D341Med (cell line): ENCODE measurements around the gene IGF2R.
"Not testable (repeated sequence)": the region's sequence is repeated elsewhere in the genome, so short reads cannot be mapped to it uniquely, and the experiment has no call there.

Source experiments
- DNase-seq: peaks from one replicate; pipeline ENCODE4 v3.0.0; 2012; ENCODE audit warnings: low spot score

Gene IGF2R

DNA sequence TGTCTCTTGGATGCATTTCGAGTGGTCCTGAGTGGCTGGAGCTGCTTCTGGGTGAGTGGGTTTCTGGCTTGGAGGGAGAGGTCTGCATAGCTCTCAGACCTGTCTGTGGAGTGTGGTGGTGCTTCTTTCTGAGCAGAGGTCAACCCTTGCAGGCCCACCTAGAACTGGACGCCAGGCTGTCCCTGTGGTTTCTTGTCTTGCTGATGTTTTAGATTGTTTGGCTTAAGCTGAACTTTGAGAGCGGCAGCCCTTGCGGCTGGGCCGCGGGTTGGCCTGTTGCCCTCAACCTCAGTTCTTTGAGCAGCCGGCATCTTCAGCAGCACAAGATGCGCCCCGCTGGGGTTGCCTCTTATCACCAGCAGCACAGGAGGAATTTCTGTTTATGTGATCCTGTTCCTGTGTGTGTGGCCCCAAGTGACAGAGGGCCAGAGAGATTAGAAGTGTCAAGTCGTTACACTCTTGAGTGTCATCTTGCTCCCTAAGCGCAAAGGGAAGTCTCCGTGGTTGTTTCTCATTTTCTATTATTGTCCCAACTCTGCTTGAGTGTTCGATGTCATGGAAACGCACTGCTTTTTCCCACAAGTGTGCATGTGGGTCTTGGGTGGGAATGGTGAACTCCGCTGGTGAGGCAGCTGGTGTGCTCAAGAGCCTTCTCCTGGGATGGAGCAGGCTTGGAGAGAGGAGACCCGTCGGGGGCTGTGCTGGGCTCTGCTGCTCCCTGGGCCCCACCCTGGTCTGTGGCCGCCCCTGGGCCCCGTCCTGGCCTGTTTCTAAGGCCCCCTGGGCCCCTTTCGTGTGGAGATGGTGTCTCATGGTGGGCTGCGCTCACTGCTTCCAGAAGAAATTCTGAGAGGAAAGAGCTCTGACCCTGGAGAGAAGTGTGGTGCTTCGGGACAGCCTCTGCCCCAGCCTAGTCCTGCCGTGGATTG lies 132.7 kb downstream of the IGF2R start:
- no peak for DNase-seq

DNA sequence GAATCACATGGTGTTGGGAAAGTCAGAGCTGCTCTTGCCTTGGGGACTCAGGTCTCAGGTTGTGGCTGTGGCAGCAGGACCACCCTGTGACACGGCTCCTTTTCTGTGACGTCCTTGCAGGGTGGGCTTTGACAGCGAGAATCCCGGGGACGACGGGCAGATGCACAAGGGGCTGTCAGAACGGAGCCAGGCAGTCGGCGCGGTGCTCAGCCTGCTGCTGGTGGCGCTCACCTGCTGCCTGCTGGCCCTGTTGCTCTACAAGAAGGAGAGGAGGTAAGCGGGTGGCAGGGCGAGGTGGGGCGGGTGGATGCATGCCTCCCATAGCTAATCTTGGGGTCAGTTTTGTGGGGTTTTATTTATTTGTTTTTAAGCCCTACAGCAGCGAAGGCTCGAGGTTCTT lies 133.5 kb downstream of the IGF2R start:
- no peak for DNase-seq

DNA sequence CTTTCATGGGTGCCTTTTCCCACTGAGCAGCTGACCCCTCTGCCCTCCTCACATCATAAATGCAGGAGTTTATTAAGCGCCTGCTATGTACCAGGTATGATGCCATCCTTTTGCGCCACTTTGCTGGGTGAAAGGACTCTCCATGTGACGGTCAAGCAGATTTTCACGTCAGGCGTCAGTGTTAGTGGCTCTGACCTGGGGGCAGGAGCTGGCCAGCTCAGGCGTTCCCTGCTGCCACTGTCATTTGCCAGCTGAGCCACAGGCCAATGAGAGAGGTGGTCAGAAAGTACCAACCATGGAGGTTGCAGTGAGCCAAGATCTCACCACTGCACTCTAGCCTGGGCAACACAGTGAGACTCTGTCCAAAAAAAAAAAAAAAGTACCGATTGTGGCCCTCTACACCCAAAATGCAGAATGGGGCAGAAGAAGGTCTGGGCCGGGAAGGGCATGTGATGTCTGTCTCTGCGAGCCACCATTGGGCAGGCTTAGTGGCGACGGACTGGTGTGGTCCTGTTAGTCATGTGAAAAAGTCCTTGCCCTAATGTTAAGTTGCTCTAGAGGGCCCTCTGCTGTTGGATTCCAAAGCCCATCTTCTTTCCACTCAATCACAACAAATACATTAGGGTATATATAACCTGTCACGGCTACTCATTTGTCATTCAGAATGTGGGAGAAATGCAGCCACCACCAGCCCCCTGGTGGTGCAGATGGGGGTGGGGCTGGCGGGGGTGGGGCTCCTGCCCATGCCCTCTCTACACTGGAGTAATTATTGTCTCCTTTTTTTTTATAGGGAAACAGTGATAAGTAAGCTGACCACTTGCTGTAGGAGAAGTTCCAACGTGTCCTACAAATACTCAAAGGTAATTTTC lies 134.3 kb downstream of the IGF2R start:
- DNase-seq = peak; percentile 56

DNA sequence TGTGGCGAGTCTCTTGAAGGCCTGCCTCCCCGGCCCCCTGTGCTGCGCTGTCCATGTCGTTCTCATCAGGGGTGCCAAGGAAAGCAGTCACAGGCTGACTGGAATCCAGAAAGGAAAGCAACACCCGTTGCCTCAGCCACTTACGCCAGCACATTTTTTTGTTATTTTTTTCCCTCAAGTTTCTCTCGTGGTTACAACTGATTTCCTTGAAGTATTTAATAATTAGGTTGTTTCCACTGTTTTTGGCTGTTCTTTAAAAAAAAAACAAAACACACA lies 134.9 kb downstream of the IGF2R start:
- no peak for DNase-seq

DNA sequence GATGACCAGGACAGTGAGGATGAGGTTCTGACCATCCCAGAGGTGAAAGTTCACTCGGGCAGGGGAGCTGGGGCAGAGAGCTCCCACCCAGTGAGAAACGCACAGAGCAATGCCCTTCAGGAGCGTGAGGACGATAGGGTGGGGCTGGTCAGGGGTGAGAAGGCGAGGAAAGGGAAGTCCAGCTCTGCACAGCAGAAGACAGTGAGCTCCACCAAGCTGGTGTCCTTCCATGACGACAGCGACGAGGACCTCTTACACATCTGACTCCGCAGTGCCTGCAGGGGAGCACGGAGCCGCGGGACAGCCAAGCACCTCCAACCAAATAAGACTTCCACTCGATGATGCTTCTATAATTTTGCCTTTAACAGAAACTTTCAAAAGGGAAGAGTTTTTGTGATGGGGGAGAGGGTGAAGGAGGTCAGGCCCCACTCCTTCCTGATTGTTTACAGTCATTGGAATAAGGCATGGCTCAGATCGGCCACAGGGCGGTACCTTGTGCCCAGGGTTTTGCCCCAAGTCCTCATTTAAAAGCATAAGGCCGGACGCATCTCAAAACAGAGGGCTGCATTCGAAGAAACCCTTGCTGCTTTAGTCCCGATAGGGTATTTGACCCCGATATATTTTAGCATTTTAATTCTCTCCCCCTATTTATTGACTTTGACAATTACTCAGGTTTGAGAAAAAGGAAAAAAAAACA lies 136.1 kb downstream of the IGF2R start:
- no peak for DNase-seq

DNA sequence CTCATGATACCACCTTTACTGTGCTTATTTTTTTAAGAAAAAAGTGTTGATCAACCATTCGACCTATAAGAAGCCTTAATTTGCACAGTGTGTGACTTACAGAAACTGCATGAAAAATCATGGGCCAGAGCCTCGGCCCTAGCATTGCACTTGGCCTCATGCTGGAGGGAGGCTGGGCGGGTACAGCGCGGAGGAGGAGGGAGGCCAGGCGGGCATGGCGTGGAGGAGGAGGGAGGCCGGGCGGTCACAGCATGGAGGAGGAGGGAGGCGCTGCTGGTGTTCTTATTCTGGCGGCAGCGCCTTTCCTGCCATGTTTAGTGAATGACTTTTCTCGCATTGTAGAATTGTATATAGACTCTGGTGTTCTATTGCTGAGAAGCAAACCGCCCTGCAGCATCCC lies 137.1 kb downstream of the IGF2R start:
- no peak for DNase-seq

DNA sequence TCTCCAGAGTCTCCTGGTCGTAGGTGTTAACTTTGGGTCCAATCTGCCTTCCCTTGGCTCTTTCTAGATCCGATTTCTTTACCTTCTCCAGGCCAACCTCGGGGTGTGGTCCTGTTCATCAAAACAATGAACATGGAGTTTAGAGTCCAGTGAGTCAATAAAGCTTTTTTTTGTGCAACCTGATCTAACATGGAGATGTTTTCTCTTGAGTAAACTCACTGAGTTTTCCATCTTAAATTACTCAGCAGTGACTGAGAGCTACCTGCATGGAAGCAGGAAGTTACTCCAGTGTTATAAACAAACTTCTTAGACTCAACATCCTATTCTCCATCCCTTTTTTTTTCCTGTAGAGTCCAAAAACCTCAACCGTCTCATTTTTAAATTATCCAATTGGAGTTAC lies 137.8 kb downstream of the IGF2R start:
- DNase-seq = no peak

DNA sequence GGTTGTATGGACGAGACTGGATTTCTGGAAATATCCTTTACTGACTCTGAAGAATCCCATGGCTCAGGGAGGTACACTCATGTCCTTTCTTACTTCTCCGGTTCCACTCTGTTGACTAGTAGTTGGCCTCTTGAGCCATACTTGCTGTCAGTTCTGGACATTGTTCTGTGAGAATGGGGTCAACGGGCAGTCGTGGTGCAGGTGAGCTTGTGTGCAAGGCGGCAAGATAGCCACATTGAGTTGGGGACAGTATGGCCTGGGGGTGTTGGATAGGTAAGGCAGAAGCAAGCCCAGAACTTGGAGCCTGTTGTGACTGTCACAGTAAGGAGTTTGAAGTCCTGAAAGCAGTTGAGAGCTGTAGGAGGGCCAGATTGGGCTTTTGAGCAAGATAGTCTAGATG lies 139.2 kb downstream of the IGF2R start:
- DNase-seq = no peak

DNA sequence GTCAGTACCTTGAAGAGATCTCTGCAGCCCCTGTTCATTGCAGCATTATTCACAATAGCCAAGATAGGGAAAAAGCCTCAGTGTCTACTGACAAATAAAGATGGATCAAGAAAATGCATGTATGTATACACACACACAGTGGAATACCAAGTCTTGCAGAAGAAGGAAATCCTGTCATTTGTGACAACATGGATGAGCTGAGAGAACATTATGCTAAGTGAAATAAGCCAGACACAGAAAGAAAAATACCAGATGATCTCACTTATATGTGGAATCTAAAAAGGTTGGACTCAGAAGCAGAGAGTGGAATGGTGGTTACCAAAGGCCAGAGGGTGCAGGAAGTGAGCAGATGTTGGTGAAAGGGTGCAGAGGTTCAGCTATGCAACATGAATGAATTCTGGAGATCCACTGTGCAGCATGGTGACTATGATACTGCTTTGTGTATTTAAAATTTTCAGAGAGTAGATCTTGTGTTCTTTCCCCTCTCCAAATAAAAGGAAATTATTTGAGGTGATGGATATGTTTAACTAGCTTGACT lies 141.8 kb downstream of the IGF2R start:
- DNase-seq = no peak

DNA sequence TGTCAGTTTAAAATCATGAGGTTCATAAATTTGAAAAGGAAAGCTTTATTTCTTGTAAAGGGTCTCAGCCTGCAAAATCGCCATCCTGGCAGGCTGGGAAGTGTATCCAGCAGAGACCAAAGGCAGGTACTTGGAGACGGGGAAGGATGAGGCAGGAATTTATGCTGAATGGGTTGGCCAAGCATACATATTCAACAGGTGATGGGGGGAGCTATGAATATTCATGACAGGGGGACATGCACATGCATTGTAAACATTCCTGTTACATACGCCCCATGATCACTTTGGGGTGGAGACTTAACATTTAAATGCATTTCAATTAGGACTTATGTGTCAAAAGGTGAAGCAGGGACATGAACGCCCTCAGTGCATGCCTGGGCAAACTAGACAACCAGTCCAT lies 142.9 kb downstream of the IGF2R start:
- no peak for DNase-seq

DNA sequence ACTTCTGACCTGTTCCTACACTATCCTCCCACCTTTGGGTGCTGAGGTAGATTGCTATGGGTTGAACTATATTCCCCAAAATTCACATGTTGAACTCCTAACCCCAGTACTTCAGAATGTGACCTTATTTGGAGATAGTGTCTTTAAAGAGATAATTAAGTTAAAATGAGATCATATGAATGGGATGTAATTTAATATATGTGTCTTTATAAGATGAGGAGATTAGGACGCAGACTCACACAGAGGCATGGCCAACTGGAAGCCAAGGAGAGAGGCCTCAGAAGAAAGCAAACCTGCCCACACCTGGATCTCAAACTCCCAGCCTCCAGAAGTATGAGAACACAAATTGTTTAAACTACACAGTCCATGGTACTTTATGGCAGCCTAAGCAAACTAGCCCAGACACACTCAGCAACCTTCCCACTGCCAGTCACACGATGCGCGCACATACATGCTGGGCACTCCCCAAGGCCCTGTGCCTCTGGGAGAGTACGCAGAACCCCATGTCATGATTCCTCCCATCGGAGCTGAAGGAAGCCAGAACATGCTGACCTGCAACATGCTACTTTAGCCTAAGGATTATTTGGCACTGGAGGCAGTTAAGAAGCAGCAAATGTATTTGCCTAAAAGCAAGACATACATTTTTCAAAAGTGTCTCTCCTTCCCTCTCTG lies 143.9 kb downstream of the IGF2R start:
- DNase-seq = no peak

DNA sequence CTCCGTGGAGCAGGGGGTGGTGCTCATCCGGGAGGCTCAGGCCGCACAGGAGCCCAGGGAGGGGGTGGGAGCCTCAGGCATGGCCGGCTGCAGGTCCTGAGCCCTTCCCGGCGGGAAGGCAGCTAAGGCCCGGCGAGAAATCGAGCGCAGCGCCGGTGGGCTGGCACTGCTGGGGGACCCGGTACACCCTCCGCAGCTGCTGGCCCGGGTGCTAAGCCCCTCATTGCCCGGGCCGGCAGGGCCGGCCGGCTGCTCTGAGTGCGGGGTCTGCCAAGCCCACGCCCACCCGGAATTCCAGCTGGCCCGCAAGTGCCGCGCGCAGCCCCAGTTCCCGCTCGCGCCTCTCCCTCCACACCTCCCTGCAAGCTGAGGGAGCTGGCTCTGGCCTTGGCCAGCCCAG lies 145.7 kb downstream of the IGF2R start:
- not testable (repeated sequence) for DNase-seq

DNA sequence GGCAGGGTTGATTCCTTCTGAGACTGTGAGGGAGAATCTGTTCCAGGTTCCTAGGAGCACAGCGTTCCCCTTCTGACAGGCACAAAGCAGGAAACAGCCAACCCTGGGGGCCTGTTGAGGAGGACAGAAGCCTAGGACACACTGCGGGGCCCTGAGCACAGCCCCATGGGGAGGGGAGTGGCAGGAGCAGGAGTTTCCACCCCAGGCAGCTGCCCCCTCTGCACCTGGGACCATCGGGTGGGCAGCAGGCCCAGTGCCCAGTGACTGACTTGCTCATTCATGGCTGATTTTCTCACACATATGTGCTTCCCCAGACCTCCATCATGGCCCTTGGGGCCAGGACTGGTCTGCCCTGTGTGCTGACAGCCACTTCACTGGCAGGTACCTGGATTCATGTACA lies 146.5 kb downstream of the IGF2R start:
- no peak for DNase-seq

DNA sequence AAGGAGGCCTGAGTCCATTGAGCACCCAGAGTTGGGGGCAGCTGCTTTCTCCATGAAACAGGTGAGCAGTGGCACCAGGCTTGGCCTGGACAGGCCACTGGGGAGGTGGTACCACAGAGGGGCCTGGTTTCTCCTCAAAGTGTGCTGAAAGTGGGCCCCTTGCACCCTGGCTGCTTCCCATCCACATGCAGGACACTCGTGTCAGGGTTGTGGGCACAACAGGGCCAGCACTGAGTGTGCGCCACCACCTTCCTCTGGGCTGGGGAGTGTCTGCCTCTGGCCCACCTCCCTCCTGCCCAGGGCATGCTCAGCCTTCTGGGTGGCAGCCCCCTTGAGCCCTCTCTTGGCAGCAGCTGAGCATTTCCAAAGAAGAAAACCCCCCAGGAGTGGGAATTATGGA lies 147.5 kb downstream of the IGF2R start:
- DNase-seq = no peak

DNA sequence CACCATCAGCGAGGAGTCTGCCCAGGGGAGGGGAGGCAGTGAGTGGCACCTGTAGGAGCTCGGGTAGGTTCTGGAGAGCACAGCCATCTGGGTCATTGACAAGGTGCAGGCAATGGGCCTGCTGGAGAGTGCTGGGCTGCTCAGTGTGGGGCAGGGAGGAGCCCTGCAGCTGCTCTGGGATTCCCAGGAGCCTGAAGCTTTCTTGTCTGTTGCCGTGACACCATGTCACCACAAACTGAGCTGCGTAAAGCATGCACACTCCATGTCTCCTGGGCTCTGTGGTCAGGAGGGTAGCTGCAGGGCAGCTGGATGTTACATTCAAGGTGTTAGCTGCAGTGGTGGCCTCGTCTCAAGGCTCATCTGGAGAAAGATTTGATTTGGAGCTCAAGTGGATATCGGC lies 148.3 kb downstream of the IGF2R start:
- no peak for DNase-seq

DNA sequence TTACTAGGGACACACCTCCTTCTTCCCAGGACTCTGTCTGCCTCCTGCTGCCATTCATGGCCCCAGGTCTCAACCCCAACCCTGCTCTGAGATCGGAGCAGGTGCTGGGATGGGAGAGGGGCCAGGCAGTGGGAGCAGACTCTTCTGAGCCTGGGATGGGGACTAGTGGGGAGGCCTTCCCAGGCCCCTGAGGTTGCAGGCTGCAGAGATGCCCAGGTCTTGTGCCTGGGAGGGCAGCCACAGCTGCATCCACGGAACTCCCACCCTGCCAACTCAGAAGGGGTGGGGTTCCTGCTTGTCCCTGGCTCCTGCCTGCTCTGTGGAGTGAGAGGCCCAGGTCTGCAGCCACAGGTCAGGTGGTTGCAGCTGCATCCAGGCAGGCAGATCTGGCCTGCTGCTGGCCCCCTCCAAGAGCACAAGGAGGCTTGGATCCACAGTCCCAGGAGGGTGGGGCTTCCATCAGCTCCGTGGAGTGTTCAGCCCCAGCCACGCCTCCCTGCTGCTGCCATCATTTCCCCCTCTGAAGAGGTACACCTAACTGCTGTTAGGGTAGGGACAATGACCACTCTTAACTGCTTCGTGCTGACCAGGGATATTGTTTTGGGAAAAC lies 149.8 kb downstream of the IGF2R start:
- no peak for DNase-seq

DNA sequence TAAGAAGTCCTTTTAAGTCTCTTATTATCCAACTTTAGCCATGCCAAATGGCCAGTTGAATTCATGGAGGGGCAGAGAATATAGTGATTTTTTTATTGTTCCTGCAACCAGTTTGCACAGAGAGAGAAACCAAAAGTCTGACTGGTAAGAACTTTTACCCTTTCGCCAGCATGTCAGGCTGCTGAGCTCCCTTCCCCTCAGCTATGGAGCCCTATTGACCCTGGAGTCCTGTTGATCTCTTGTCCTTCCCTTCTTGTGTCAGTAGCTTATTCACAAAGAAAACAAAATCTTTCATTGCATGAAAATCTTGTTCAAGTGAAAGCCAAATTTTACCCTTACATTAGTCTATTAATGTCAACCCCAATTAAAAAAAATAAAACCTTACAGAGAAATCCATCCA lies 151.2 kb downstream of the IGF2R start:
- DNase-seq = no peak

DNA sequence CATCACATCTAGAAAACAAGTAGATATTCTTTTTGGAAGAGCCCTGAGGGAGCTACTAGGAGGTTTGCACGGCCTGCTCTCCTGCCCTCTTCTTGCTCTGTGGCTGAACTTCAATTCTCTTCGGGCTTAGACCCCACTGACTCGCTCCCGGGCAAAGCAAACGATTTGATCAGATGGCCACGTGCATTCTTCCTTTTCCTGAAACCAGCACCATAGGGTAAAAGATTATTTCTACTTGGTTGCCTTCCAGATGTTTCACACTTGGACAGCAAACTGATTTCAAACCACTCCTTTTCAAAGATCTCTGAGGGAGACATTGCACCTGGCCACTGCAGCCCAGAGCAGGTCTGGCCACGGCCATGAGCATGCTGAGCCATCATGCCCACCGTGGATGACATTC lies 152.7 kb downstream of the IGF2R start, which contains the start of gene SLC22A1:
SLC22A1 (plus strand) TSS at position 258 of the 400 bp plus-strand sequence; CDS start at position 379, 121 bp downstream.
- no peak for DNase-seq

DNA sequence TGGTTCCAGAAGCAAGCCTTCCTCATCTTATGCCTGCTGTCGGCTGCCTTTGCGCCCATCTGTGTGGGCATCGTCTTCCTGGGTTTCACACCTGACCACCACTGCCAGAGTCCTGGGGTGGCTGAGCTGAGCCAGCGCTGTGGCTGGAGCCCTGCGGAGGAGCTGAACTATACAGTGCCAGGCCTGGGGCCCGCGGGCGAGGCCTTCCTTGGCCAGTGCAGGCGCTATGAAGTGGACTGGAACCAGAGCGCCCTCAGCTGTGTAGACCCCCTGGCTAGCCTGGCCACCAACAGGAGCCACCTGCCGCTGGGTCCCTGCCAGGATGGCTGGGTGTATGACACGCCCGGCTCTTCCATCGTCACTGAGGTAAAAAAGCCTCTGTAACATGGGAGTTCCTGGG lies 153.1 kb downstream of the IGF2R start:
- DNase-seq = no peak

DNA sequence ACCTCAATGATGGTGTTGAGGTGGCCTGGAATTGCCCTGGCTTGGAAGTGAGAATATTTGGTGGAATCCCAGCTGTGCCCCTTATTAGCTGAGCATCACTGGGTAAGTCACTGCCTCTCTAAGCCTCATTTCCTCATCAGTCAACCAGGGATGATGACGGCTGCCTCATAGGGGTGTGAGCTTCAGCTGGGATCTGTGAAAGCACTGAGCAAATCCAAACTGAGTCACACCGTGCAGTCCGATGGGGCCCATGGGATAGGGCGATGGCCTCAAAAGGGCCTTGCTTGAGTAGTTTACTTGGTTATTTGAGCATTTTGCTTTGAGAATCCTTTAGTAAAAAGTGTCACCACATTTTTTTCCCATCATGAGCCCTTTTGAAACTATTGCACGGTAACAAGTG lies 153.9 kb downstream of the IGF2R start:
- no peak for DNase-seq

DNA sequence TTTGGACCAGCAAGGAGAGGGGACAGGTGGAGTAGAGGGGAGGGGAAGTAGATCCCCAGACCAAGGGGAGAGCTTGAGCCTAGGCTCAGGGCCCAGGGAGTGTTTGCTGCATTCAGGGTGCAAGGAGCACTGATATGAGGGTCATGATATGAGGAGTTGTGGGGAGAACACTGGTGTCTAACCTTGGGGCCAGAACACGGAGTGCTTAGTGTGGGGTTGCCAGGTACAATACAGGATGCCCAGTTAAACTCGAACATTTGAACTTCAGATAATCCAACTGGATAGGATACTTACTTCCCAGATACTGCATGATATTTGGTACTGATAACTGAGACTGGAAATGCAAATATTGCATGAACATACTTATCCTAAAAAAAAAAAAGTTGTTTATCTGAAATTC lies 155.1 kb downstream of the IGF2R start:
- no peak for DNase-seq
